SK-N-MC (cell line): ENCODE measurements around the gene CAND1.
"Not testable (repeated sequence)": the region's sequence is repeated elsewhere in the genome, so short reads cannot be mapped to it uniquely, and the experiment has no call there.

Experiments used
- DNase-seq: peaks from one replicate; pipeline ENCODE4 v3.0.0-alpha.2; 2011; ENCODE audit warnings: low read depth, low spot score
- H3K27ac ChIP-seq: fragments of 200-600 bp; sonication (generic); 2 replicates; pipeline ENCODE4 v1.5.1; 2016; ENCODE audit warnings: mixed run types
- H3K36me3 ChIP-seq: fragments of 200-600 bp; sonication (generic); 2 replicates; pipeline ENCODE4 v1.6.1; 2017; ENCODE audit warnings: antibody characterized with exemption, low read length, mixed read lengths; ENCODE audit not compliant: insufficient read depth
- H3K4me3 ChIP-seq: fragments of 200-600 bp; sonication (generic); 2 replicates; pipeline ENCODE4 v1.5.1; 2016
- H3K9ac ChIP-seq: fragments of 200-600 bp; sonication (generic); 2 replicates; pipeline ENCODE4 v1.8.0; 2017; ENCODE audit warnings: mixed run types, mixed read lengths; ENCODE audit not compliant: insufficient read length
- H3K9me3 ChIP-seq: fragments of 200-600 bp; sonication (generic); 2 replicates; pipeline ENCODE4 v1.6.1; 2017; ENCODE audit warnings: low read depth, mild to moderate bottlenecking, antibody characterized with exemption, low read length, moderate library complexity, mixed read lengths
- EZH2 ChIP-seq: fragments of 200-600 bp; sonication (generic); IDR thresholded peaks from one replicate; pipeline ENCODE4 v1.6.1; 2017; ENCODE audit warnings: antibody characterized with exemption
- FOXP2 ChIP-seq: optimal IDR thresholded peaks from 2 replicates; pipeline ENCODE3; 2011; ENCODE audit warnings: mild to moderate bottlenecking, moderate library complexity; ENCODE audit not compliant: insufficient read depth; ENCODE audit errors: extremely low read length, control extremely low read depth
- POLR2AphosphoS5 ChIP-seq: IDR thresholded peaks from 2 replicates; pipeline ENCODE4 v1.6.1; 2012; ENCODE audit warnings: mild to moderate bottlenecking, low read depth, low read length, borderline replicate concordance

CAND1 gene

GRCh38 chr12:67338426-67338825 lies 69.3 kb downstream of the CAND1 start:
- Histone ChIP-seq H3K9me3 (peaks cover 4% of the 10 kb centered on the region; the same call in 1 of the 2 replicates), H3K9ac (no peak overlapping the region), H3K27ac (no peak overlapping the region), H3K4me3 (no peak overlapping the region), H3K36me3 (no peaks in the 10 kb centered on the region)
- no peak for DNase-seq
- no peak for TF ChIP-seq EZH2

- TF ChIP-seq POLR2AphosphoS5 (no peak), EZH2 (no peak), FOXP2 (no peak)
- H3K9ac ChIP-seq: no peak overlapping the region
- DNase-seq: no peak
- H3K9me3 ChIP-seq: peaks cover 4% of the 10 kb centered on the region; the same call in 1 of the 2 replicates
- H3K36me3 ChIP-seq: no peaks in the 10 kb centered on the region
- H3K4me3 ChIP-seq: no peak overlapping the region
- no peak overlapping the region for H3K27ac ChIP-seq
Measured at GRCh38 chr12:67339530-67339929, 70.4 kb downstream of the CAND1 start.

- H3K36me3 ChIP-seq, H3K9ac ChIP-seq, H3K9me3 ChIP-seq, H3K27ac ChIP-seq, H3K4me3 ChIP-seq, DNase-seq: not testable (repeated sequence)
Measured at GRCh38 chr12:67341086-67341485, 71.9 kb downstream of the CAND1 start.

DNA sequence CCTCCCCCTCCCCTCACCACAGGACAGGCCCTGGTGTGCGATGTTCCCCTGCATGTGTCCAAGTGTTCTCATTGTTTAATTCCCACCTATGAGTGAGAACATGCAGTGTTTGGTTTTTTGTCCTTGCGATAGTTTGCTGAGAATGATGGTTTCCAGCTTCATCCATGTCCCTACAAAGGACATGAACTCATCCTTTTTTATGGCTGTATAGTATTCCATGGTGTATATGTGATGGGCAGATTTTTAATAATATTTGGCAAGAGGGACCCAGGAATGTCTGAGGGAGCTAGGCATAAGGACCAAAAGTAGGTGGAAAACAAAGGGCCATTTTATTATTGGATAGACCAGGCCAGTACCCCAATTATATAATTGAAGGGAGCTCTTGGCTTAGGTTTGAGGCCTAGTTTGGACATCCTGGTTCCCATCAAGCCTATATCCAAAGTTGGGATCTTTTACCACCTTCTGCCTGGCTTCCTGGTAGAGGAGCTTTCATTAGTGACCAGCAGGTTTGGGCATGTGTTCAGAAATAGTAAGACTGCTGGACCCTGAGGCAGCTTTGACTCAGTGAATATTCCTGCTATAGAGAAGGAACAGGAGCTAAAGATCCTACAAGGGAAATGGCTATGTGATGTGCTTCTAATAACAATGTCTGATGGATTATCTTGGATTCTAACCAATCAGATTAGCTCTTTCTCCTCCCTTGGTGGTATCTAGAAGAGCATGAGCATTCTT lies 76.0 kb downstream of the CAND1 start:
- TF ChIP-seq EZH2: no peak
- TF ChIP-seq POLR2AphosphoS5: no peak
- no peak for TF ChIP-seq FOXP2

DNA sequence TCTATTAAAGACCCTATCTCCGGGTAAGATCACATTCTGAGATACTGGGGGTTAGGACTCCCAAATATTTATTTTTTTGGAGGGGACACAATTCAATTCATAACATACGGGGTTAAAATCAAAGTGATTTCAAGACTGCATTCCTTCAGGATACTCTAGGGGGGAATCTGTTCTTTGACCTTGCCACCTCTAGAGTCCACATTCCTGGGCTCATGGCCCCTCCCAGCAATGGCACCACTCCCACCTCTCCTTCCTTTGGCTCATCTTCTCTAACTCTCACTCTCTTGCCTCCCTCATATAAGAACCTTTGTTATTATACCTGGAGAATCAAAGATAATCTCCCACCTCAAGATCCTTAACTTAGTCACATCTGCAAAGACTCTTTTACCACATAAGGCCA lies 79.5 kb downstream of the CAND1 start:
- Histone ChIP-seq H3K4me3 (no peak overlapping the region), H3K9me3 (no peaks in the 10 kb centered on the region), H3K27ac (no peak overlapping the region), H3K9ac (no peak overlapping the region), H3K36me3 (no peaks in the 10 kb centered on the region)
- TF ChIP-seq EZH2 (no peak), POLR2AphosphoS5 (no peak), FOXP2 (no peak)
- DNase-seq: no peak

More for the DNA sequence above, 76.0 kb downstream of the CAND1 start:
- H3K27ac ChIP-seq: no peak overlapping the region
- no peaks in the 10 kb centered on the region for H3K36me3 ChIP-seq
- no peak for DNase-seq
- H3K4me3 ChIP-seq: no peak overlapping the region
- no peak overlapping the region for H3K9ac ChIP-seq
- H3K9me3 ChIP-seq: no peaks in the 10 kb centered on the region

DNA sequence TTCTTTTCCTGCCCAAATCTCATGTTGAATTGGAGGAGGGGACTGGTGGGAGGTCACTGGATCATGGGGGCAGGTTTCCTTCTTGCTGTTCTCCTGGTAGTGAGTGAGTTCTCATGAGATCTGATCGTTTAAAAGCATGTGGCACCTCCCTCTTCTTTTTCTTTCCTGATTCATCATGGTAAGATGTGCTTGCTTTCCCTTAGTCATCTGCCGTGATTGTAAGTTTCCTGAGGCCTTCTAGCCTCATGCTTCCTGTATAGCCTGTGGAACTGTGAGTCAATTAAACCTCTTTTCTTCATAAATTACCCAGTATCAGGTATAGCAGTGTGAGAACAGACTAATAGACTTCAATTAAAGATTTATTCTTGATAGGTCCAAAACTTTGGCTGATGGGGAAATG lies 83.5 kb downstream of the CAND1 start:
- Histone ChIP-seq H3K9me3 (no peaks in the 10 kb centered on the region), H3K4me3 (no peak overlapping the region), H3K36me3 (no peaks in the 10 kb centered on the region), H3K27ac (no peak overlapping the region), H3K9ac (no peak overlapping the region)
- TF ChIP-seq POLR2AphosphoS5 (no peak), FOXP2 (no peak), EZH2 (no peak)
- DNase-seq: no peak

GRCh38 chr12:67354322-67354721 lies 85.2 kb downstream of the CAND1 start:
- no peaks in the 10 kb centered on the region for H3K9me3 ChIP-seq
- TF ChIP-seq FOXP2 (no peak), EZH2 (no peak), POLR2AphosphoS5 (no peak)
- no peaks in the 10 kb centered on the region for H3K36me3 ChIP-seq
- H3K9ac ChIP-seq: no peak overlapping the region
- no peak overlapping the region for H3K4me3 ChIP-seq
- no peak for DNase-seq
- no peak overlapping the region for H3K27ac ChIP-seq

DNA sequence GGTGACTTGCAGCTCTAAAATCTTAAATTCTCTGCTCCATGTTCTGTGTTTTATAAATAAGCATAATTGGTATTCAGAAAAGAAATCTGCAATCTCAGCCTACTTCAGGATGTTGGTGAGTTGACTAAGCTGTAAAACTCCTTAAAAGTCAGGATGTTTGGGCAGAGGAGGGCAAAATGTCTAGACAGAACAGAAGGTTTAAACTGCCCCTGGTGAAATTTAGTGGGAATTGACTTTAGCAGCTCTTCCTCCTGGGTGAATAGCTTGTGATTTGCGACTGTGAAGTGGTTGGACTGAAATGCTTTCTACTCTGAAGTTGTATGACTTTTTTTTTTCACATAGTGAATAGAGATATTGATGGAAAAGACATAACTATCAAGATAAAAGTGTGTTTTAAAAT lies 85.8 kb downstream of the CAND1 start:
- no peak for TF ChIP-seq POLR2AphosphoS5
- TF ChIP-seq FOXP2: no peak
- TF ChIP-seq EZH2: no peak
- DNase-seq: no peak
- H3K27ac ChIP-seq: no peak overlapping the region
- H3K9me3 ChIP-seq: no peaks in the 10 kb centered on the region
- no peak overlapping the region for H3K9ac ChIP-seq
- no peaks in the 10 kb centered on the region for H3K36me3 ChIP-seq
- no peak overlapping the region for H3K4me3 ChIP-seq
